ENCODE data around the gene ARRB1.

Gene ARRB1

DNA sequence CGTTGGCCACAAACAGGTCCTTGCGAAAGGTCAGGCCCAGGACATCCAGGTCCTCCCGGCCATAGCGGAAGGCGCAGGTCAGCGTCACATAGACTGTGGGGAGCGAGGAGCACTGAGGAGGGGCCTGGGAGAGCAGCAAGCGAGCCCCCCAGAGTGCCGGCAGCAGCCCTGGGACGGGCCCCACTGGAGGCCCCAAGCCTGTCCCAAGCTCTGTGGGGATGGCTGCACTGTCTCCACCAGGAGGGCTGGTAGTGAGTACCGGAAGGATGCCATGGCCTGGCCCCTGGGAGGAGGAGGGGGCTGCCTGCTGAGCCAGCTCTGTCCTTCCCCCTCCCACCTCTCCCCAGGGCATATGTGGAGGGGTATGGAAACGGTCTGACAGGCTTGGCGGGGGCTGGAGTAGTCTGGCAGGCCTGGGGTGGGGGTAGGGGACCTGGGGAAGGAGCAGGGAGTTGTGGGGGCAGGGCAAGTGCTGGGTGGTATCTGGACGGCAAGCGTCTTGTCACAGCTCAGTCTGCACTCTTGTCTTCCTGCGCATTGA, 68.0 kb downstream of the ARRB1 start:
- Histone ChIP-seq H3K4me3 (ENCODE audit: low read length) (no peak overlapping the region), H3K9me3 (ENCODE audit: control insufficient read depth, insufficient read depth, low read length) (no peaks in the 10 kb centered on the region), H3K27ac (ENCODE audit: low read length) (no peak overlapping the region), H3K27me3 (ENCODE audit: control insufficient read depth, insufficient read depth, low read length) (no peaks in the 10 kb centered on the region), H3K36me3 (ENCODE audit: control insufficient read depth, insufficient read depth, low read length) (no peaks in the 10 kb centered on the region), H3K4me1 (ENCODE audit: control insufficient read depth, insufficient read depth, low read length) (peaks cover 2% of the 10 kb centered on the region)
- no peak for DNase-seq (ENCODE audit: low read depth, low spot score)
- WGBS (ENCODE audit: insufficient coverage, insufficient read length) = no CpG with 5 or more reads among the region's 16 CpGs

DNA sequence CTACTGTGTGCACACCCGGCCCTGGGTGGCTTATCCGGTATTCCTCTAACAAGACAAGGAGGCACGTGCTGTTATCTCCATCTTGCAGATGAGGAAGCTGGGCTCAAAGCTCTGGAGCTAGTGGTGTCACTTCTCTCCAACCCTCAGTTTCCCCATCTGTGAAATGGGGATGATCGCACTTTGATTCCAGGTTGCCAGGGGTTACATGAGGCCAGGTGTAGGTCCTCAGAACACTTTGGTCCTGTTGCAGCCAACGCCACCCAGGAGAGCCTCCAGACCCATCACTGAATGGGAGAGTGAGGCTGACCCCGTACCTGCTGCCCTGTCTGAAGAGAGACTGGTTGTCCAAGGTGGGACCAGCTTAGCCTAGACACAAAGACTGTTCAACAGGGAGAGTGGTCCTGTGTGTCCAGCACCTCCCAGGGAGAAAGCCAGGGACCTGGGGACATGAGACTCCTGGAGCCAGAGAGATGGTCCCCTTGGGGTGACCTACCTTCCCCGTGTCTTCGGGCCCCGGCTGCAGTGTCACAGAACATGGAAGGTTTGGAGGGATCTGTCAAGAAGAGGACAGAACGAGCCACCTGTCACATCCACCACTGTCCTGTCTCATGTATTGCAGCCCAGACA, 69.9 kb downstream of the ARRB1 start:
- Histone ChIP-seq H3K4me1 (ENCODE audit: control insufficient read depth, insufficient read depth, low read length) (peaks cover 2% of the 10 kb centered on the region), H3K27me3 (ENCODE audit: control insufficient read depth, insufficient read depth, low read length) (no peaks in the 10 kb centered on the region), H3K4me3 (ENCODE audit: low read length) (no peak overlapping the region), H3K9me3 (ENCODE audit: control insufficient read depth, insufficient read depth, low read length) (no peaks in the 10 kb centered on the region), H3K36me3 (ENCODE audit: control insufficient read depth, insufficient read depth, low read length) (peaks cover 4% of the 10 kb centered on the region; the same call in 1 of the 2 replicates), H3K27ac (ENCODE audit: low read length) (no peak overlapping the region)
- WGBS (ENCODE audit: insufficient coverage, insufficient read length) = no CpG with 5 or more reads among the region's 10 CpGs
- no peak for DNase-seq (ENCODE audit: low read depth, low spot score)

DNA sequence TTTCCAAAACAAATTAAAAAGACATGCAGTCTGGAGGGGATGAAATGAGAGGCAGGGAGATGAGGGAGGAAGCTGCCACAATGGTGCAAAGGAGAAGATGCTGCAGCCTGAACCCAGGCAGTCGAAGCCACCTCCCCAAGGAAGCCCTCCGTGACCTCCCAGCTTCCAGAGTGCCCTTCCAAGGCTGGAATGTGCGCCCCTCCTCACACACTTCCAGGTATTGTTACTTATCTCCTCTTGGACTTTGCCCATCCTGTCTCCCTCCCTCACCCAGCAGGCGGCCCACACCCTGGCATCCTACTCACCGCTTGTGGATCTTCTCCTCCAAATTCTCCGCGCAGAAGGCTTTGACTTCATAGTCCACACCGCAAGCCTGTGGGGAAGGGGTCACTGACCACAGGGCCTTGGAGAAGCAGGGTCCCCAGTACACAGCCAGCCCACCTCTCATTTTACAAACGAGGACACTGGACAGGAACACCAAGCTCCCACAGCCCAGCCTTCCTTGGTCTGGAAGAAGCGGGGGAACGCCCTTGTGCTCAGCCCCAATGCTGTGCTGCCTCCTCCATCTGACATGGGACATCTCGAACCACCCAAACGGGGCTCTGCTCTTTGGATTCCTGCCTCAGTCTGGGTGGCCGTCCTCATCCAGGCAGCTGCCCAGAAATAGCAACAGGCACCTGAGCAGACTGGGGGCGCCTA, 70.5 kb downstream of the ARRB1 start:
- H3K4me1 ChIP-seq (ENCODE audit: control insufficient read depth, insufficient read depth, low read length) = peaks cover 2% of the 10 kb centered on the region
- H3K36me3 ChIP-seq (ENCODE audit: control insufficient read depth, insufficient read depth, low read length) = peaks cover 4% of the 10 kb centered on the region; the same call in 1 of the 2 replicates
- no CpG with 5 or more reads among the region's 15 CpGs for WGBS (ENCODE audit: insufficient coverage, insufficient read length)
- no peaks in the 10 kb centered on the region for H3K27me3 ChIP-seq (ENCODE audit: control insufficient read depth, insufficient read depth, low read length)
- no peaks in the 10 kb centered on the region for H3K9me3 ChIP-seq (ENCODE audit: control insufficient read depth, insufficient read depth, low read length)
- H3K27ac ChIP-seq (ENCODE audit: low read length) = no peak overlapping the region
- H3K4me3 ChIP-seq (ENCODE audit: low read length) = no peak overlapping the region
- DNase-seq (ENCODE audit: low read depth, low spot score) = no peak

DNA sequence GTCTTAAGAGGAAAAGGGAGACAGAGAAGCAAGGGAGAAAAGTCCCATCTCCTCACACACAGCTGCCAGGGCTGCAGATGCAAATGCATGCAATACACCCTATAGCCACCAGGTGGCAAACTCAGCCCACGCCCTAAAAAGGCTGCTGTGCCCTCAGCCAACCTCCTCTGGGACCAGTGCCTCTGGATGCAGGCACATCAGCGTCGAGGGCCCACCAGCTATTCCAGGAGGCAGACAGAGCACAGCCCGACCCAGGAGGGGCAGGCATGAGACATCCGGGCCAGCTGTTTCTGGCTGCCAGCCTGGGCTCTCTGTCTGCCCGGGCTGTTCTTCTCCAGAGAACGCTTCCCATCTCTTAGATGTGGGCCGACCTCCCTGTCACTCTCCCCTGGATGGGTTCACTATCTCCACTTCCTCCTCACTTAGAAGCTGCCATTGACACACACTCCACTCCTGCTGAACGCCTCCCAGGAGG, 71.2 kb downstream of the ARRB1 start:
- peak; percentile 89 for DNase-seq (ENCODE audit: low read depth, low spot score)
- no peaks in the 10 kb centered on the region for H3K9me3 ChIP-seq (ENCODE audit: control insufficient read depth, insufficient read depth, low read length)
- H3K27me3 ChIP-seq (ENCODE audit: control insufficient read depth, insufficient read depth, low read length) = no peaks in the 10 kb centered on the region
- H3K4me1 ChIP-seq (ENCODE audit: control insufficient read depth, insufficient read depth, low read length) = peaks cover 2% of the 10 kb centered on the region
- H3K27ac ChIP-seq (ENCODE audit: low read length) = no peak overlapping the region
- no CpG with 5 or more reads among the region's 9 CpGs for WGBS (ENCODE audit: insufficient coverage, insufficient read length)
- H3K4me3 ChIP-seq (ENCODE audit: low read length) = no peak overlapping the region
- H3K36me3 ChIP-seq (ENCODE audit: control insufficient read depth, insufficient read depth, low read length) = peaks cover 4% of the 10 kb centered on the region; the same call in 1 of the 2 replicates

DNA sequence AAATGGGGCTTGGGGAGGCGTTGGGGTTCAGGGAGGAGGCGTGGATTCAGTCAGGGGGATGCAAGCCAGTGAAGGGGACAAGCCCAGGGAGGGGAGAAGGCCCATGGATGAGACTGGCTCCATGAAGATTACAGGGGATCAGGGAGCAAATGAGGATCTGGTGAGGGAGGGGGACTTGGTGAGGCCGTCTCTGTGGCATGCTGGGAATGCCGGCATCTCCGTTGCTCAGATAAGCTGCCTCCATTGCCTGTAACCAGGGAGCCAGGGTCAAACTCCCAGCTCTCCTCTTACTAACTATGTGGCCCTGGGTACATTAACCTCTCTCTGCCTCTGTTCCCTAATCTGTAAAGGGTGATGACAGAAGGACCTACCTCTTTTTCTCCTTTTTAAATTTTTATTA, 72.2 kb downstream of the ARRB1 start:
- H3K4me1 ChIP-seq (ENCODE audit: control insufficient read depth, insufficient read depth, low read length) = peaks cover 2% of the 10 kb centered on the region
- no peaks in the 10 kb centered on the region for H3K27me3 ChIP-seq (ENCODE audit: control insufficient read depth, insufficient read depth, low read length)
- H3K36me3 ChIP-seq (ENCODE audit: control insufficient read depth, insufficient read depth, low read length) = peaks cover 4% of the 10 kb centered on the region; the same call in 1 of the 2 replicates
- WGBS (ENCODE audit: insufficient coverage, insufficient read length) = no CpG with 5 or more reads among the region's 5 CpGs
- no peak overlapping the region for H3K27ac ChIP-seq (ENCODE audit: low read length)
- H3K9me3 ChIP-seq (ENCODE audit: control insufficient read depth, insufficient read depth, low read length) = no peaks in the 10 kb centered on the region
- no peak for DNase-seq (ENCODE audit: low read depth, low spot score)
- H3K4me3 ChIP-seq (ENCODE audit: low read length) = no peak overlapping the region

DNA sequence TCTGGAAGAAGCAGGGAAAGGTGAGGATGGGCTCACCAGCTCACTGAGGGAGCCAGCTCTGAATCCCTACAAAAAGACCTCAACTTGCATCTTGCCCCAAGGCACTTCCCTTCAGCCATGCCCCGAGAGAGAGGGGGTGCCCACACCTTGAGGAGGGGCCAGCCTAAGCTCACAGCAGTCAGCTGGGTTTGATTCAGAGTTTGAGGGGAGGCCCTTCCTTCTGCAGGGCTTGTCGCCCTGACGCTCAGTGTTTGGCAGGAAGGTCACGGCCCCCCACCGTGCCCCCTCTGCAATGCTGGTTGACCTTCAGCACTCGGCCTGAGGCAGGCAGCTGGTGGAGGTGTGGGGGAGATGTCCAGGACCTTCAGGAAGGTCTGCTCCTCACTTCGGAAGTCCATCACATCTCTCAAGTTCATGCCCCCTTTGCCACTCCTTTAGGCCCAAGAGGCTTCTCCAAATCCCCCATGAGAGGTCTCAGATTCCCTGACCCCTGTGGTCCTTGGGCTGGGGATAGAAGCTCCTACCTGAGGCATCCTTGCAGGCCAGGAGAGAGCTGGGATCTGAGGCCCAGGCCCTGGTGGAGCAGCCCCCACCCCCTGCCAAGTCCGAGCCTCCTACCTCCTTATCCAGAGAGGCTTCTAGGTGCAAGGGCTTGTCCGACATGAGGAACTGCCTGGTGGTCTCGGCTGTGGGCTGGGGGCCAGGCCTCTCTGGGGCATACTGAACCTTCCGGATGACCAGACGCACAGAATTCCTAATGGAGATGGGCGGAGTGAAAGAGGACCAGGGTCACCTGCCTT, 73.3 kb downstream of the ARRB1 start:
- Histone ChIP-seq H3K4me3 (ENCODE audit: low read length) (no peak overlapping the region), H3K27ac (ENCODE audit: low read length) (no peak overlapping the region), H3K36me3 (ENCODE audit: control insufficient read depth, insufficient read depth, low read length) (peaks cover 8% of the 10 kb centered on the region; the same call in 1 of the 2 replicates), H3K27me3 (ENCODE audit: control insufficient read depth, insufficient read depth, low read length) (no peaks in the 10 kb centered on the region), H3K9me3 (ENCODE audit: control insufficient read depth, insufficient read depth, low read length) (no peaks in the 10 kb centered on the region), H3K4me1 (ENCODE audit: control insufficient read depth, insufficient read depth, low read length) (no peaks in the 10 kb centered on the region)
- no peak for DNase-seq (ENCODE audit: low read depth, low spot score)
- WGBS (ENCODE audit: insufficient coverage, insufficient read length) = no CpG with 5 or more reads among the region's 13 CpGs

DNA sequence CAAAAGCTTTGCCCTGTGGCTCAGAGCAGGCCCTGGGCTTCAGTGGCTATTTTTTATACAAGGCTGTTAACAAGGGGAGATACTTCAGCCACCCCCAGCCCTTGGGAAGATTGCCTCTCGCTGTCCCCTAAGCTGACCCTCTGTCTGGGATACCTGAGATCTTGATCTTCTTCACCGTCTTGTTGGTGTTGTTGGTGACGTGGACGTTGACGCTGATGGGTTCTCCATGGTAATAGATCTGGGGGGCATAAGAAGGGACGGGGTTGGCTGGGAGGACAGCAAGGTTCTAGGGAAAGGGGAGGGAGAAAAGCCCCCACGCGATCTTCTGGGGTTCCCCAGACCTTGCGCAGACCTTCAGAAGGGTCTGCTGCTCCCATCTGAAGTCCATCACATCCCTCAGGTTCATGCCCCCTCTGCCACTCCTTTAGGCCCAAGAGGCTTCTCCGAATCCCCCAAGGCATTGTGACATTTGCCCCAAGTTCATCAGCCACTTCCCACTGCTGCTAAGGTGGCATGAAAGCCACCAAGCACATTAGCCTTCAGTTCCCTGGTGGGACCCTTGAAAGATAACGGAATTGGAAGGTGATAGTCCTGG, 74.2 kb downstream of the ARRB1 start:
- Histone ChIP-seq H3K27ac (ENCODE audit: low read length) (no peak overlapping the region), H3K4me1 (ENCODE audit: control insufficient read depth, insufficient read depth, low read length) (no peaks in the 10 kb centered on the region), H3K27me3 (ENCODE audit: control insufficient read depth, insufficient read depth, low read length) (no peaks in the 10 kb centered on the region), H3K4me3 (ENCODE audit: low read length) (no peak overlapping the region), H3K36me3 (ENCODE audit: control insufficient read depth, insufficient read depth, low read length) (peaks cover 8% of the 10 kb centered on the region; the same call in 1 of the 2 replicates), H3K9me3 (ENCODE audit: control insufficient read depth, insufficient read depth, low read length) (no peaks in the 10 kb centered on the region)
- WGBS (ENCODE audit: insufficient coverage, insufficient read length) = no CpG with 5 or more reads among the region's 11 CpGs
- DNase-seq (ENCODE audit: low read depth, low spot score) = no peak

DNA sequence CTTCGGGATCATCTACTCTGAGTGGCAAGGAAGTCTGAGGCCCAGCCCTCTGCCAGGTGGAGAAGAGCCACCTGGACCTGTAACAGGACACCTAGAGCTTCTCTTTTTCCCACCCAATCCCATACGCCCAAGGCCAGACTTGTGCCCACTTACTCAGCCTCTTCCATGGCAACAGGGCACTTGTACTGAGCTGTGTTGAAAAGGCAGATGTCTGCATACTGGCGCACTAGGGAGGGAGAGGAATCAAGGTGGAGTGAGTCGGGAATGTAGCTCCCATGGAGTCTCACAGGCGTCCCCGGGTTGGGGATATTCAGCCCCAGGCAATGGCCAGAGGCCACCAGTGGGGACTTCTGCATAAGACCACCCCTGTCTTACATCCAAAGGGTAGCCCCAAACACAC, 74.8 kb downstream of the ARRB1 start:
- no peaks in the 10 kb centered on the region for H3K4me1 ChIP-seq (ENCODE audit: control insufficient read depth, insufficient read depth, low read length)
- no peak for DNase-seq (ENCODE audit: low read depth, low spot score)
- no peak overlapping the region for H3K4me3 ChIP-seq (ENCODE audit: low read length)
- no peak overlapping the region for H3K27ac ChIP-seq (ENCODE audit: low read length)
- peaks cover 8% of the 10 kb centered on the region; the same call in 1 of the 2 replicates for H3K36me3 ChIP-seq (ENCODE audit: control insufficient read depth, insufficient read depth, low read length)
- H3K27me3 ChIP-seq (ENCODE audit: control insufficient read depth, insufficient read depth, low read length) = no peaks in the 10 kb centered on the region
- no CpG with 5 or more reads among the region's 6 CpGs for WGBS (ENCODE audit: insufficient coverage, insufficient read length)
- H3K9me3 ChIP-seq (ENCODE audit: control insufficient read depth, insufficient read depth, low read length) = no peaks in the 10 kb centered on the region

DNA sequence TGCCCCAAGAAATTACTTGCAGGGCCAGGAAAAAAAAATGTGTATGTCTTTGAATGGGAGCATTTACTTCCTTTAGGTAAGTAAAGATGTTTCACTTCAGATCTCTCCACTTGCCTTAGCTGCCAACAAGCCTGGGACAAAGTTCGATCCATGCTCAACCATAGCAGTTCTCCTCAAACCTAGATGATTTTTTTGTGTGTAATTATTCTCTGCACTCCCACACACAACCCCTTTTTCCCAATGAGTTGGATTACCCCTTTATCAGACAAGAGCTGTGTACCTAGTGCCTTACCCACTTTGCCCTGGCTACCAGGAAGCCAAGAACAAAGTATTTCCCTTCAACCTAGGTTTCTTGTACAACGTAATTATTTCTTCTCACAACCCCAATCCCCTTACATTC, 75.3 kb downstream of the ARRB1 start:
- 100% methylated on average over 1 of the region's 2 CpGs for WGBS (ENCODE audit: insufficient coverage, insufficient read length)

DNA sequence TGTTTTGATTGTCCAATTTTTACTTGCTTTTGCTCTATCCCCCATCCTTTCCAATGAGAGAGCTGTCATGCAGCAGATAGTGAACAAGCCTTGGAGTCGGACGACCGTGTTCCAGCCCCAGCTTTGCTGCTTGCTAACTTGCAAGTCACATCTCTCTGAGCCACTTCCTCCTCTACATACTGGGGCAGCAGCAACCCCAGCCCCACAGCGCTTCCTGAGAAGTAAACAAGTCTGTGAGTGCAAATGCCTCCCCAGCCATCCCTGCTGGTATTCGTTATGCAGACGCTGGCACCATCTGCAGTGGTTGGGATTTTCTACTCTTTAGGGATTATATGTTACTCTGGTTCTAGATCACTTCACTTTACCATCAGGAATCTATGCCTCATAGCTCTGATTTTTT, 75.9 kb downstream of the ARRB1 start:
- Histone ChIP-seq H3K36me3 (ENCODE audit: control insufficient read depth, insufficient read depth, low read length) (peaks cover 8% of the 10 kb centered on the region; the same call in 1 of the 2 replicates), H3K27ac (ENCODE audit: low read length) (no peak overlapping the region), H3K4me1 (ENCODE audit: control insufficient read depth, insufficient read depth, low read length) (no peaks in the 10 kb centered on the region), H3K4me3 (ENCODE audit: low read length) (no peak overlapping the region), H3K9me3 (ENCODE audit: control insufficient read depth, insufficient read depth, low read length) (no peaks in the 10 kb centered on the region), H3K27me3 (ENCODE audit: control insufficient read depth, insufficient read depth, low read length) (no peaks in the 10 kb centered on the region)
- WGBS (ENCODE audit: insufficient coverage, insufficient read length) = no CpG with 5 or more reads among the region's 6 CpGs
- DNase-seq (ENCODE audit: low read depth, low spot score) = no peak

More for the DNA sequence above, 75.3 kb downstream of the ARRB1 start:
- peaks cover 8% of the 10 kb centered on the region; the same call in 1 of the 2 replicates for H3K36me3 ChIP-seq (ENCODE audit: control insufficient read depth, insufficient read depth, low read length)
- no peaks in the 10 kb centered on the region for H3K9me3 ChIP-seq (ENCODE audit: control insufficient read depth, insufficient read depth, low read length)
- no peak overlapping the region for H3K4me3 ChIP-seq (ENCODE audit: low read length)
- DNase-seq (ENCODE audit: low read depth, low spot score) = no peak
- no peaks in the 10 kb centered on the region for H3K4me1 ChIP-seq (ENCODE audit: control insufficient read depth, insufficient read depth, low read length)
- H3K27ac ChIP-seq (ENCODE audit: low read length) = no peak overlapping the region
- no peaks in the 10 kb centered on the region for H3K27me3 ChIP-seq (ENCODE audit: control insufficient read depth, insufficient read depth, low read length)

All from iPS DF 6.9 (cell line).